Omental fat pad (tissue), 4 donors: Measurements from ENCODE around the gene HLA-DOB. TPM values are rescaled to one million over a fixed set of nuclear protein-coding genes. Genes with fewer than 3 reads are reported as not detected.

Experiments used
- ATAC-seq: fragments of 150-250 bp; one replicate; pipeline ENCODE4 v1.9.1; 2016; ENCODE audit warnings: mild to moderate bottlenecking, moderate library complexity; ENCODE audit not compliant: low FRiP score
- DNase-seq: peaks from one replicate; pipeline ENCODE4 v3.0.0-alpha.2; 2019; ENCODE audit warnings: low spot score
- total RNA-seq, 4 donors: library from RNA; depleted of rRNA; stranded (reverse); fragments of >200 nt; gene quantifications; one replicate each; pipeline ENCODE4 v1.1.0, GENCODE V29; 2016
- TF ChIP-seq, protein P1 (sequence below), 3 donors: fragments of 450-650 bp; IDR thresholded peaks; one replicate each; pipeline ENCODE4 v1.5.1; 2016 to 2017; ENCODE audit warnings: antibody characterized with exemption in 3 of 3, mild to moderate bottlenecking in 3 of 3, moderate library complexity in 2 of 3

HLA-DOB gene
- total RNA-seq, 4 donors from 2014 or later: 0.56 to 2.8 (median 1.6) TPM; not detected in 1

DNA sequence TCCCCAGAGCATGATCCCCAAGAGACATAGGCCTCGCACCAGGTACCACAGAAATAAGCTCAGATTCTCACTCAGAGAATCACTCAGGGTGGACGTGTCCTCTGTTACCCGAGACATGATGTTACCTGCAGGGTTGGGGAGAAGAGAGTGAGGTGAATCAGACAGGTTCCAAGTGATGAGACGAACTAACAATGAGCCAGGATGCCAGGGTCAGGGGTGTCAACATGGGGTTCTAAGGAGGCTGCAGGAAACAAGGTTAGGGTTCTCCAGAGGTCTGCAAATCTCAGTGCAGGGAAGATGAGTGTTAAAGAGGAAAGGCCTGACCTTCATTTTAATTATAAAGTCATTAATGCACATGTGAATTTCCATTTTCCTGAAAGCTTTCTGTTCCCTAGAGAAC, 34.2 kb upstream of the HLA-DOB start:
- no peak for DNase-seq
- TF ChIP-seq, protein P1, sequence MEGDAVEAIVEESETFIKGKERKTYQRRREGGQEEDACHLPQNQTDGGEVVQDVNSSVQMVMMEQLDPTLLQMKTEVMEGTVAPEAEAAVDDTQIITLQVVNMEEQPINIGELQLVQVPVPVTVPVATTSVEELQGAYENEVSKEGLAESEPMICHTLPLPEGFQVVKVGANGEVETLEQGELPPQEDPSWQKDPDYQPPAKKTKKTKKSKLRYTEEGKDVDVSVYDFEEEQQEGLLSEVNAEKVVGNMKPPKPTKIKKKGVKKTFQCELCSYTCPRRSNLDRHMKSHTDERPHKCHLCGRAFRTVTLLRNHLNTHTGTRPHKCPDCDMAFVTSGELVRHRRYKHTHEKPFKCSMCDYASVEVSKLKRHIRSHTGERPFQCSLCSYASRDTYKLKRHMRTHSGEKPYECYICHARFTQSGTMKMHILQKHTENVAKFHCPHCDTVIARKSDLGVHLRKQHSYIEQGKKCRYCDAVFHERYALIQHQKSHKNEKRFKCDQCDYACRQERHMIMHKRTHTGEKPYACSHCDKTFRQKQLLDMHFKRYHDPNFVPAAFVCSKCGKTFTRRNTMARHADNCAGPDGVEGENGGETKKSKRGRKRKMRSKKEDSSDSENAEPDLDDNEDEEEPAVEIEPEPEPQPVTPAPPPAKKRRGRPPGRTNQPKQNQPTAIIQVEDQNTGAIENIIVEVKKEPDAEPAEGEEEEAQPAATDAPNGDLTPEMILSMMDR (IDR thresholded peaks at IDR 0.05): no peak
- ATAC-seq: no peak

GRCh38 chr6:32849126-32849525, 32.3 kb upstream of the HLA-DOB start:
- DNase-seq (no peak), ATAC-seq (no peak)
- TF ChIP-seq, protein P1 (IDR thresholded peaks at IDR 0.05): no peak

GRCh38 chr6:32847795-32848194, 31.0 kb upstream of the HLA-DOB start:
- no peak for DNase-seq
- TF ChIP-seq, protein P1 (IDR thresholded peaks at IDR 0.05): no peak
- no peak for ATAC-seq

DNA sequence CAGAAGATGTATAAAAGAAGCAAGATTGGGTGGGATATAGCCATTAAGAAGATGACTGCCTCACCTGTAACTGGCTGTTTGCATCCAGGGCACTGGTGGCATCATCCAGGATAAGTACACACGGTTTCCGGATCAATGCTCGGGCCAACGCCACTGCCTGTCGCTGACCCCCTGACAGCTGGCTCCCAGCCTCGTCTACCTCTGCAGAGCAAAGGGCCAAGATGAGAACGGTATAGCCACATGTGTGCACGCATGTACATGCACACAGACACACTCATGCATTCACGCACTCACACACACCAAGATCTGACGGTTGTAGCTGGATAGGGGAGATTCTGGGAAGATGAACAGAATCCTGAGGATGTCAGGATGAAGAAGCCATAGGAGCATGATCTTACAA, 30.2 kb upstream of the HLA-DOB start:
- ATAC-seq: no peak
- TF ChIP-seq, protein P1 (IDR thresholded peaks at IDR 0.05): no peak
- DNase-seq: no peak

DNA sequence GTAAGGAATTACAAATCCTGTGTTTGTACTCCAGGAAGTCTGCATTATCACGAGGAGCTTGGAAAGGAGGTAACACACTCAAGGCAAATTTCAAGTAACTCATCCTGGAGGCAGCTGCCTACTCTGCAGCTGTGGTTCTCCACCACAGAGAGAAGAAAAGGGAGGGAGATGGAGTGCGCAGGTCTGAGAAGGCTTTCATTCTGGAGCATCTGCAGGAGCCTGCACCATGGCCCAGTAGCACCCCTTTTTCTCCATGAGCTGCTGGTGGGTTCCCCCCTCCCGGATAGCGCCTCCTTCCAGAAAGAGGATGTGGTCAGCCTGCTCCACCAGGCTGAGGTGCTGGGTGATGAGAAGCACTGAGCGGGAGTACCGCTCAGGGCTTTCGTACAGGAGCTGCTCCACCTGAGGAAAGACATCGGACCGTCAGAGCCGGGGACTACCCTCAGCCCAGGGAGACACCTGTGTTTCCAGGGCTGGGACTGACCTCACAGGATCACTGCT, 28.6 kb upstream of the HLA-DOB start:
- TF ChIP-seq, protein P1 (IDR thresholded peaks at IDR 0.05): no peak
- ATAC-seq (no peak), DNase-seq (no peak)

DNA sequence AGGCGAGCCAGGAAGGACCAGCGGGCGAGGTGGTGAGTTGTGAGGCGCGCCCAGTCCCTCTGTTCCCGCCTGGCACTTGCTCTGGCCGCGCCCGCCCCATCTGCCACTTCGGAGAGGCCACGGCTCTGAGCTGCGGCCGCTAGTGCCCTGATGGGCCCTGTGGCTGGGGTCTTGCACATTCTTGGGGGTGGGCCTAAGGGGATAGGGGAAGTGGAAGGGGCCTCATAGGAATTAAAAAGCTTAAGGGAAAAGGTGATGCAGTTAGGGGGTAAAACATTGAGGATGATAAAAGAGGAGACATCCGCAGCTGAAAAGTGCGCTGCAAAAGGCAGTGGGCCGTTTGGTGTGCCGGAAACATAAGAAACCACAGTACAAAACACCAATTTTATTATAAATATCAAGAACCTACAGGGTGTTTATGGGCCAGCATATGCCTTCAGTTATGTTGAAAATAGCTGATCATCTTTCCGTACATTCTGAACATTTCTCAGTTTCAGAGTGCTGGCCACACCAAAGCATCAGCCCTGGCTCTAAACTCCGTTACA, 28.1 kb upstream of the HLA-DOB start:
- TF ChIP-seq, protein P1 (IDR thresholded peaks at IDR 0.05): no peak
- ATAC-seq: no peak
- no peak for DNase-seq
